ENCODE data around the gene POLA1.

The POLA1 gene

GRCh38 chrX:24696294-24696693, 2.6 kb downstream of the POLA1 start:
- no peak for DNase-seq (ENCODE audit: low read depth)

- no peak for DNase-seq (ENCODE audit: low read depth)
Observed at GRCh38 chrX:24702362-24703184, 8.9 kb downstream of the POLA1 start.

GRCh38 chrX:24703185-24703494, 9.4 kb downstream of the POLA1 start:
- no peak for DNase-seq (ENCODE audit: low read depth)

- DNase-seq (ENCODE audit: low read depth) = no peak
Observed at GRCh38 chrX:24718771-24719170, 25.1 kb downstream of the POLA1 start.

- no peak for DNase-seq (ENCODE audit: low read depth)
Observed at GRCh38 chrX:24720036-24720435, 26.3 kb downstream of the POLA1 start.

GRCh38 chrX:24728530-24728929, 34.8 kb downstream of the POLA1 start:
- no peak for DNase-seq (ENCODE audit: low read depth)

GRCh38 chrX:24732766-24733500, 39.2 kb downstream of the POLA1 start:
- DNase-seq (ENCODE audit: low read depth) = no peak

GRCh38 chrX:24741330-24741729, 47.6 kb downstream of the POLA1 start:
- no peak for DNase-seq (ENCODE audit: low read depth)

- no peak for DNase-seq (ENCODE audit: low read depth)
Observed at GRCh38 chrX:24748196-24748595, 54.5 kb downstream of the POLA1 start.

- DNase-seq (ENCODE audit: low read depth) = no peak
Observed at GRCh38 chrX:24759786-24760185, 66.1 kb downstream of the POLA1 start.

- no peak for DNase-seq (ENCODE audit: low read depth)
Observed at GRCh38 chrX:24760363-24761000, 66.8 kb downstream of the POLA1 start.

- no peak for DNase-seq (ENCODE audit: low read depth)
Observed at GRCh38 chrX:24761306-24761705, 67.6 kb downstream of the POLA1 start.

GRCh38 chrX:24763989-24764388, 70.3 kb downstream of the POLA1 start:
- DNase-seq (ENCODE audit: low read depth) = no peak

GRCh38 chrX:24767557-24767956, 73.8 kb downstream of the POLA1 start:
- DNase-seq (ENCODE audit: low read depth) = no peak

- no peak for DNase-seq (ENCODE audit: low read depth)
Observed at GRCh38 chrX:24768556-24768955, 74.8 kb downstream of the POLA1 start.

GRCh38 chrX:24774650-24775049, 80.9 kb downstream of the POLA1 start:
- no peak for DNase-seq (ENCODE audit: low read depth)

- DNase-seq (ENCODE audit: low read depth) = no peak
Observed at GRCh38 chrX:24775891-24776290, 82.2 kb downstream of the POLA1 start.

GRCh38 chrX:24777660-24778059, 83.9 kb downstream of the POLA1 start:
- no peak for DNase-seq (ENCODE audit: low read depth)

GRCh38 chrX:24782011-24782410, 88.3 kb downstream of the POLA1 start:
- DNase-seq (ENCODE audit: low read depth) = no peak

GRCh38 chrX:24789047-24789446, 95.3 kb downstream of the POLA1 start:
- no peak for DNase-seq (ENCODE audit: low read depth)

- DNase-seq (ENCODE audit: low read depth) = no peak
Observed at GRCh38 chrX:24790166-24790565, 96.4 kb downstream of the POLA1 start.

- no peak for DNase-seq (ENCODE audit: low read depth)
Observed at GRCh38 chrX:24796204-24796603, 102.5 kb downstream of the POLA1 start.

- no peak for DNase-seq (ENCODE audit: low read depth)
Observed at GRCh38 chrX:24799078-24799477, 105.4 kb downstream of the POLA1 start.

Measured in stimulated activated CD8-positive, alpha-beta memory T cell treated with anti-CD3 and anti-CD28 coated beads, Interleukin-15, amount 100 ng/mL, for 24 hours (primary cell).